ENCODE measurements around the gene CD36. TPM values are rescaled to one million over a fixed set of nuclear protein-coding genes. Genes with fewer than 3 reads are reported as not detected.
"Not testable (repeated sequence)": the region's sequence is repeated elsewhere in the genome, so short reads cannot be mapped to it uniquely, and the experiment has no call there.

CD36 gene
- polyA plus RNA-seq, 1 donor from 2014 or later = 0.69 TPM

- H3K9me3 Mint-ChIP-seq = no peaks in the 10 kb centered on the region
- H3K27ac Mint-ChIP-seq = no peak overlapping the region
- H3K27me3 Mint-ChIP-seq = no peaks in the 10 kb centered on the region
- H3K36me3 Mint-ChIP-seq = no peaks in the 10 kb centered on the region
- no peak overlapping the region for H3K4me3 Mint-ChIP-seq
- no peaks in the 10 kb centered on the region for H3K4me1 Mint-ChIP-seq
Measured at GRCh38 chr7:80654887-80655340, 16.5 kb downstream of the CD36 start.

- no peaks in the 10 kb centered on the region for H3K4me1 Mint-ChIP-seq
- no peaks in the 10 kb centered on the region for H3K36me3 Mint-ChIP-seq
- no peaks in the 10 kb centered on the region for H3K9me3 Mint-ChIP-seq
- no peak overlapping the region for H3K27ac Mint-ChIP-seq
- no peaks in the 10 kb centered on the region for H3K27me3 Mint-ChIP-seq
- H3K4me3 Mint-ChIP-seq = no peak overlapping the region
Measured at GRCh38 chr7:80656029-80656428, 17.6 kb downstream of the CD36 start.

- no peaks in the 10 kb centered on the region for H3K4me1 Mint-ChIP-seq
- H3K36me3 Mint-ChIP-seq = no peaks in the 10 kb centered on the region
Measured at GRCh38 chr7:80659120-80660055, 20.9 kb downstream of the CD36 start.

GRCh38 chr7:80660939-80661338 is 22.5 kb downstream of the CD36 start:
- no peaks in the 10 kb centered on the region for H3K4me1 Mint-ChIP-seq
- no peaks in the 10 kb centered on the region for H3K36me3 Mint-ChIP-seq
- H3K9me3 Mint-ChIP-seq = no peaks in the 10 kb centered on the region
- H3K27me3 Mint-ChIP-seq = no peaks in the 10 kb centered on the region
- H3K4me3 Mint-ChIP-seq = no peak overlapping the region
- H3K27ac Mint-ChIP-seq = no peak overlapping the region

More at GRCh38 chr7:80659120-80660055, 20.9 kb downstream of the CD36 start:
- Mint-ChIP-seq H3K9me3 (no peaks in the 10 kb centered on the region), H3K27ac (no peak overlapping the region), H3K4me3 (no peak overlapping the region), H3K27me3 (no peaks in the 10 kb centered on the region)

GRCh38 chr7:80661729-80662128 is 23.3 kb downstream of the CD36 start:
- Mint-ChIP-seq H3K27ac (no peak overlapping the region), H3K27me3 (no peaks in the 10 kb centered on the region), H3K4me1 (no peaks in the 10 kb centered on the region), H3K36me3 (no peaks in the 10 kb centered on the region), H3K4me3 (no peak overlapping the region), H3K9me3 (no peaks in the 10 kb centered on the region)

- Mint-ChIP-seq H3K9me3 (no peaks in the 10 kb centered on the region), H3K4me1 (no peaks in the 10 kb centered on the region), H3K36me3 (no peaks in the 10 kb centered on the region), H3K27ac (no peak overlapping the region), H3K27me3 (no peaks in the 10 kb centered on the region), H3K4me3 (no peak overlapping the region)
Measured at GRCh38 chr7:80662252-80662651, 23.8 kb downstream of the CD36 start.

- Mint-ChIP-seq H3K4me3 (no peak overlapping the region), H3K27me3 (no peaks in the 10 kb centered on the region), H3K27ac (no peak overlapping the region), H3K36me3 (no peaks in the 10 kb centered on the region), H3K4me1 (no peaks in the 10 kb centered on the region), H3K9me3 (no peaks in the 10 kb centered on the region)
Measured at GRCh38 chr7:80665526-80665925, 27.1 kb downstream of the CD36 start.

GRCh38 chr7:80666376-80666775 is 27.9 kb downstream of the CD36 start:
- Mint-ChIP-seq H3K9me3 (no peaks in the 10 kb centered on the region), H3K36me3 (no peaks in the 10 kb centered on the region), H3K4me3 (no peak overlapping the region)

GRCh38 chr7:80669367-80669766 is 30.9 kb downstream of the CD36 start:
- H3K36me3 Mint-ChIP-seq, H3K27me3 Mint-ChIP-seq, H3K27ac Mint-ChIP-seq, H3K9me3 Mint-ChIP-seq, H3K4me3 Mint-ChIP-seq, H3K4me1 Mint-ChIP-seq: not testable (repeated sequence)

More at GRCh38 chr7:80666376-80666775, 27.9 kb downstream of the CD36 start:
- Mint-ChIP-seq H3K4me1 (no peaks in the 10 kb centered on the region), H3K27ac (no peak overlapping the region), H3K27me3 (no peaks in the 10 kb centered on the region)

GRCh38 chr7:80671744-80672143 is 33.3 kb downstream of the CD36 start:
- no peaks in the 10 kb centered on the region for H3K9me3 Mint-ChIP-seq
- H3K4me3 Mint-ChIP-seq = no peak overlapping the region
- no peaks in the 10 kb centered on the region for H3K4me1 Mint-ChIP-seq
- no peak overlapping the region for H3K27ac Mint-ChIP-seq
- no peaks in the 10 kb centered on the region for H3K36me3 Mint-ChIP-seq
- no peaks in the 10 kb centered on the region for H3K27me3 Mint-ChIP-seq

- Mint-ChIP-seq H3K27me3 (no peaks in the 10 kb centered on the region), H3K27ac (no peak overlapping the region), H3K4me1 (no peaks in the 10 kb centered on the region), H3K36me3 (no peaks in the 10 kb centered on the region), H3K9me3 (no peaks in the 10 kb centered on the region), H3K4me3 (no peak overlapping the region)
Measured at GRCh38 chr7:80675090-80675489, 36.6 kb downstream of the CD36 start.

- no peak overlapping the region for H3K4me3 Mint-ChIP-seq
- H3K36me3 Mint-ChIP-seq = no peaks in the 10 kb centered on the region
- H3K27me3 Mint-ChIP-seq = no peaks in the 10 kb centered on the region
- H3K4me1 Mint-ChIP-seq = no peaks in the 10 kb centered on the region
- H3K27ac Mint-ChIP-seq = no peak overlapping the region
- no peaks in the 10 kb centered on the region for H3K9me3 Mint-ChIP-seq
Measured at GRCh38 chr7:80676404-80676803, 38.0 kb downstream of the CD36 start.

GRCh38 chr7:80677629-80678028 is 39.2 kb downstream of the CD36 start:
- no peak overlapping the region for H3K4me3 Mint-ChIP-seq
- no peaks in the 10 kb centered on the region for H3K36me3 Mint-ChIP-seq
- H3K27ac Mint-ChIP-seq = no peak overlapping the region
- H3K9me3 Mint-ChIP-seq = no peaks in the 10 kb centered on the region
- no peaks in the 10 kb centered on the region for H3K27me3 Mint-ChIP-seq
- no peaks in the 10 kb centered on the region for H3K4me1 Mint-ChIP-seq

GRCh38 chr7:80678707-80679106 is 40.3 kb downstream of the CD36 start:
- Mint-ChIP-seq H3K4me3 (no peak overlapping the region), H3K27me3 (no peaks in the 10 kb centered on the region), H3K4me1 (no peaks in the 10 kb centered on the region), H3K36me3 (no peaks in the 10 kb centered on the region), H3K27ac (no peak overlapping the region), H3K9me3 (no peaks in the 10 kb centered on the region)

GRCh38 chr7:80679921-80680907 is 41.8 kb downstream of the CD36 start:
- H3K27me3 Mint-ChIP-seq = no peaks in the 10 kb centered on the region
- H3K36me3 Mint-ChIP-seq = no peaks in the 10 kb centered on the region
- H3K4me3 Mint-ChIP-seq = no peak overlapping the region
- no peak overlapping the region for H3K27ac Mint-ChIP-seq
- H3K9me3 Mint-ChIP-seq = no peaks in the 10 kb centered on the region
- H3K4me1 Mint-ChIP-seq = no peaks in the 10 kb centered on the region

All from IgD-negative memory B cell (primary cell).